ENCODE measurements around the gene NPAS3.

NPAS3 gene

DNA sequence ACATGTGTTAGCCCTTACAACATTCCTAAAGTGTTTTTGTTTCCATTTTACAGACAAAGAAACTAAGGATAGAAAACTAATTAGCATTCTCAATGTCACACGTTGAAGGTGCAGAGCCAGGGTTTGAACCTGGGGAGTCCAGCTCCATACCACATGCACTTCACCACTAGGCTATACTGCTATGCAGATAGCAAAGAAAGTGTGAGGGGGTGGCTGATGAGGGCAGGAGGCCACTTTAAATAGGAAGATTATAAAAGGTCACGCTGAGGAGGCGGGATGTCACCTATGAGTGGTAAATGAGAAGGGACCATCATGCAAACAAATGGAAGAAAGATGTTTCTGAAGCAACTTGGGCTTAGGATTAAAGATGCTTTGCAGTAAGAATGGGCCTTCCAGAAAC lies 798.3 kb downstream of the NPAS3 start:
- DNase-seq = no peak

DNA sequence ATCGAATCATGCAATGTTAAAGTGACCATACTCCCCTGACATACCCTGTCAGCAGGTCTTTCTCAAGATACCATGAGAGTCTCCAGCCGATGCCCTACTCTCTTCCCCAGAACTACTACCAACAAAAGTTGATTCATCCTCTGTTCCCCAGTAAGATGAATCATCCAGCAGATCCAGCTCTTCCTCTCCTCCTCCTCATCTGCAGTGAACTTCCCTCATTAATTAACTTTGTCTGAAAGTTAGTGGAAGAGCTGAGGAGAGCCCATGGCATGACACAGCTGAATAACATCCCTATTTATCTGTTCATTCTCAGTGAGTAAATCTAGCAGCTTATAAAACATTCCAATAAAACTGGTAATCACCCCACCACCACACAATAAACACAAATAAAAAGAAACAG lies 798.8 kb downstream of the NPAS3 start:
- DNase-seq = peak; percentile 78

DNA sequence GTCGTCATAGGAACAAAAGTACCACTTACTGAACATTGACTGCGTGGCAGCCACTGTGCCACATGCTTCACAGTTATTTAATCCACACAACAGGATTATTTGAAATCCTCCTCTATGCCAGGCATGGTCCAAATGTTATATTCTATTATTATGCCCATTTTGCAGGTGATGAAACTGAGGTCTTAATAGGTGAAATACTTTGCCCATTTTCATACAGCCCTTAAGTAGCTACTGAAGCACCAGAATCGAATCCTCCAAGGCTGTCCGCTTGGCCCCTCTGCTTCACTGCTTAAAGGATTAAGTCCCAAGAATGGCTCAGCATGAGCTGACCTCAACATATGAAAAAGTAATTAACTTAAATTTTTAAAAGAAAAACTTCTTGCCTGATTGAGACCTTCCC lies 799.4 kb downstream of the NPAS3 start:
- DNase-seq = no peak

DNA sequence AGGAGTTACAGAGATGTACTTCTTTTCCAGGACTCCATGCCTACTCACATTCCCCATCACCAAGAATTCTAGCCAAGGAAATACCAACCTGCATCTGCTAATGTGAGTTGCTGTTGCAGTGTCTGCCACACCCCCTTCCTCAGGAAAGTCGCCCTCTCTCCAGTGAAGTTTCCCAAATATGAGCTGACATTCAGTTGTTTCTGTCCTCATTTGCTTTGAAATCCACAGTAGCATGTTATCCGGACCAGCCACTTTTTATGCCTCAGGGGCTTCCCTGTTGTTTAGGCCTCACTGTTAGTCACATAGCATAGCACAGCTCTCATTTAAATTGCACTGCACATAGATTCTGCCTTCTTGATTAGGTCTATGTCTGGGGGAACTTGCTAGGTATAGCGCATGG lies 799.8 kb downstream of the NPAS3 start:
- no peak for DNase-seq

DNA sequence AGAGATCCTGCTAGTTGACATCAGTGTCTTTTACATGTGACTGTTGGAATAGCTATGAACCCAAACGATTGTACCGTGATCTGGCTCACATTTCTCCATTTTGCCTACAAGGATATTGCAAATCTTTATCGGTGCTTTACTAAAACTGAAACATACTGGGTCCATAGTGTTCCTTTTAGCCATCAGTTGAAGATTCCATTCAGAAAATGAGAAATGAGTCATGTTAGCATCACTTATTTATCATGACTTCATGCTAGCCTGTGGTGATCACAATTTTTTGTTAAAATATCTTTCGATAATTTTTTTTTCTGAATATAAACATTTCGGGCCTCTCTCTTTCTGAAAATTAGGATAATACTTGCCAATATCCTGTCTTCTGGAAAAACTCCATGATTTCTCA lies 801.9 kb downstream of the NPAS3 start:
- DNase-seq = no peak

DNA sequence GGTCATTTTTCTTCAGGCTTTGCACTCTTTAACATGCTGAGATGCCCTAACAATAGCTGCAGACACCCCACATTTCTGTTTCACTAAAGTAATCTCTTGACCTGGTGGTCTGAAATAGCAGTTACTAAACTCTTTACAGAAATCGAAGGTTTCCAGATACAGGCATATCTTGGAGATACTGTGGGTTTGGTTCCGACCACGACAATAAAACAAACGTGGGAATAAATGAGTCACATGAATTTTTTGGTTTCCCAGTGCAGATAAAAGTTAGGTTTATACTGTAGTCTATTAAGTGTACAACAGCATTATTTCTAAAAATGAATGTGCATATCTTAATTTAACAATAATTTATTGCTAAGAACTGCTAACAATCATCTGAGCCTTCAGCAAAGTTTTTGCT lies 803.5 kb downstream of the NPAS3 start:
- no peak for DNase-seq

DNA sequence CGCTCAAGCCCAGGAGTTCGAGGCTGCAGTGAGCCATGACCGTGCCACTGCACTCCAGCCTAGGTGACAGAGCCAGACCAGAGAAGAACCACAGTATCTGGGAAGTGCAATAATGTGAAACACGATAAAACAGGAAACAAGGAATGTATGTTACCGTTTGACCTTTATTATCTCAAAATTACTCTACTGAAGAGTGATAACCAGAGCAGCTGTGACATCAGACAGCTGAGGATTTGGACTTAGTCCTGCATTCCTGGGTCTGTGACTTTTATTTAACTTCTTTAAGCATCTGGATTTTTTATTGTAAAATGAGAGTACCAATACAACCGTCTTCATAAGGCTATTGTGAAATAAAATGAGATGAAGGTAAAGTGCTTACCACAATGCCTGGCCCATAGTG lies 806.5 kb downstream of the NPAS3 start:
- DNase-seq = no peak

DNA sequence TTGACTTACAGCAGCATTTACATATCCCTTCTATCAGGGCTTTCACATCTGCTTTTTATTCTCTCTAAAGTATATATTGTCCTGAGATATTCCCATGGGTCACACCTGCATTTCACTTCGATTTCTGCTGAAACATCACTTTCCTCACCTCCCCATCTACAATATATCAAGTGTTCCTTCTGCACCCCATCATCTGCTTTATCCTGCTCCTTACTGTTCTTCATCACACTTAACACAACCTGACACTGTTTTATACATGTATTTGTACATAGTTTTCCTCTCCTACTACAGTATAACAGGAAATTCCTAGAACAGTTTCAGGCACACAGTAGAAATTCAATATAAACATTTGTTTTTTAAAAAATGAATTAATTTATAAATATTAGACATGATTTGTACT lies 809.1 kb downstream of the NPAS3 start:
- no peak for DNase-seq

DNA sequence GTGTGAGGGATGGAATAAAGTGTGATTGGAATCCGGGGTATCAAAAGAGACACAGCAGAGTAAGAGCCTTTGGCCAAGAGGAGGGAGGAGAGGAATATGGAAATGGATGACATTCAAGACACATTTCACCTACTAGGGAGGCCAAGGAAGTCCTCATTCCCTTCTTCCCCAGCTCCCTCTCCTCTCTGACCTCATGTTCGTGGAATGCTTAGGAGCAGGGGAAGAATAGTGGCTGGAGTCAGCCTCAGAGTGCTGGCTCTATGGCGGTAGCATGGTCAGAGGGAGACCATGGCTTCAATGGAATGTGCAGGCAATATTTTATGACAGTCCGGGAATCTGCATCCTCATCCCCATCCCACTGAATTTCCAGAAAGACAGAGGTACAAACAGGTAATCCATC lies 815.6 kb downstream of the NPAS3 start:
- DNase-seq = peak; percentile 51

DNA sequence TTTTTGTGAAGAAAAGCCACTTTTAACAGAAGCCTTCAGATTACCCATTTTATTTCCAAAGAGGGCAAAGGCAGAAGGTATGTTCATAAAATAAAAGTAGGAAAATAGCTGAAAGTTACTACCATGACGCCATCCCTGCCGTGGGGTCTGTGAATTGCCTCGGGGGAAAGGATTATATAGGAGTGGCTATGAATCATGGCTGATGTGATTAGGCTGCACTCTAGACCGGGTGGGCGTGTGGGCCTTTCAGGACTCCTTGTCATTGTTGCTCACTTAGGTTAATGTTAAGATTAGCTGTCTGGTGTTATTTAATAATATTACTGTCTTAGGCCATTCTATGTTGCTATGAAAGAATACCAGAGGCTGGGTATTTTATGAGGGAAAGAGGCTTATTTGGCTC lies 816.7 kb downstream of the NPAS3 start:
- DNase-seq = no peak

DNA sequence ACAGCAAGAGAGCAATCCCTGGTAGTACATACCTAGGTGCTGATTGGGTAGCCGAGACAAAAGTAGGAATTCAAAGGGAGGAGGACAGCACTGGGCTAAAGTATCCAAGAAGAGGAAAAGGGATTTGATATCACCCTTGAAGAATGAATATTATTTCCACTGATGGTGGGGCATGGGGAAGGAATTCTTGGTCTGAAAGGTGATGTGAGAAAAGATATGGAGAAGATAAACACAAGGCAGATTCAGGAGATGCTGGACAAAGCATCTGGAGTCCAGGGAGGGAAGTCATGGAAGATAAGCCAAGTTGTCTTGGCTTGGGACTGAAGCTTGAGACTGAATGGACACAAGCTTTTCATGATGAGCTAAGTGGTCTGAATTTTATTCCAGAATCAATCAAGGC lies 818.2 kb downstream of the NPAS3 start:
- DNase-seq = no peak

DNA sequence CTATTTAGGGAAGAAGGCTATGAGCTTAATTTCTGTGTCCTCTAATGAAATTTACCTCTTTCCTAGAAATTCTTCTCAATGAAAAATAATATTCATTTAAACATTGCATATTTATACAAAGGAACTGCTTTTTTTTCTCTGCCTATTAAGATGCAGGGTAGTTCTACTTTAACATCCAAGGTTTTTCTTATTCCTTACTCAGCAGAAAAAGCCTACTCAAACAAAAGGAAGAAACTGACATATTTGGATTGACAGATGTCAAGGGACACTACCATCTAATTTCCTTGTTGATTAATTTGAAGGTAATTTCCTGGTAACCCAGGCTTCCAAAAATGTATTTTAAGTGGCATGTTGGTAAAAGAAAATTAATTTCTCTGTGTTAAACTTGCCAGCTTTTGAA lies 819.9 kb downstream of the NPAS3 start:
- DNase-seq = no peak

DNA sequence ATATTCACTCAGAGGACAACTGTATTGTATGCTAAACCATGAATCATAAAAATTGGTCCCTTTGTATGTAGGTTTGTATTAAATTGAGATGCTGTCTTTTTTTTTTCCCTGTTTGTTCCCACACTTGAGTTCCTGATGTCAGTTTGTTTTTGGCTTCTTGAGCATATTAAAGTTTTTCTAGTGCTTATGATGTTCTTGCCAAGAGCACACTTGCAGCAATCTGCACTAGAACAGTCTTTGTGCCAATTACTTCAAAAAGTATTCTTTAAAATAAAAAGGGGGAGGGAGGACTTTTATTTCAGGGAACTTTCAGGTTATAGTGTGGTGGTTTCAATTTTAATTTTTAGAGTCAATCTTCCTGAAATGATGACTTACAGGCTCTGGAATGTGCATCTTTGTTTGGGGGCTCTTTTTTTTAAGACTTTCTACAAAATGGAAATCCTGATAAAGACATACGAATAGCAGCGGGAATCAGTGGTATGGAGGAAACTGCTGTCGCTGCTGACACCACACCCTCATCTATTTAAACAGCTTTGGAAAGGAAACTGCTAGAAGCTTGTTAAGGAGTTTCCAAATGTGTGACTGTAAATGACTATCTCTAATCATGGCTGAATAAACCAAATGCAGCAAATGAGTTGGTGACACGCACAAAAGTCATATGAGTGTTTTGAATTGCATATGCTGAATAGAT lies 823.6 kb downstream of the NPAS3 start:
- no peak for DNase-seq

DNA sequence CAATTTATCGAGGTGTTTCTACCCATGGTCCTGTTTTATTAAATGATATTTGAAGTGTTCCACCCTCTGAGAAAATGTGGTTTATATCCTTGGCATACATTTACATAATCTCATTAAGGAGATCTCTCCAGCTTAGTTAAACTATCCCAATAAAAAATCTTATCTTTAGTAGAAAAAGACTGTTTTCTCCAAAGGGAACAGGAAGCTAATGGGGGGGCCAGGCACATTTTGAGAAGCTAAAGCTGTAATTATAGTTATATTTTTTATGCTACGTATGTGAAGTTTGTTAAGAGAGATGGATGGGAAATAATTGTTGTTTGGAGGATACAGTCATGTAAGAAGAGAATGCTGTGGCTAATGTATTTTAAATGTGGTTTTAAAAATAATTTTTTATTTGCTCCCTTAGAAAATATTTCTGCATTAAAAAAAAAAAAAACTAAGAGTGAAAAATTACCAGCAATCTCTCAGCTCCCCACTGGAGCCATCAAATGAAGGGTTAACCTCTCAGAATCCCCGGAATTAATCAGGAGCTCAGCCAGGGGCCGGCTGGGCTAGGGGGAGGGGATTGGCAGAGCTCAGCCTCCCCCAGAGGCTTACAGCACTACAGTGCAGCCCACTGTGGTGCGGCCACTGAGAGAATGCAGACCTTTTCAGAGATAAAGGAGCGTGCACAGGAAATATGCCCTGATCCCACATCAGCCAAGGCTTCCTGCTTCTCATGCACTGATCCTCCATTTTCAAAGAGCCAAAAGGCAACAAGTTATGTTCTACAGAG lies 826.4 kb downstream of the NPAS3 start:
- no peak for DNase-seq

DNA sequence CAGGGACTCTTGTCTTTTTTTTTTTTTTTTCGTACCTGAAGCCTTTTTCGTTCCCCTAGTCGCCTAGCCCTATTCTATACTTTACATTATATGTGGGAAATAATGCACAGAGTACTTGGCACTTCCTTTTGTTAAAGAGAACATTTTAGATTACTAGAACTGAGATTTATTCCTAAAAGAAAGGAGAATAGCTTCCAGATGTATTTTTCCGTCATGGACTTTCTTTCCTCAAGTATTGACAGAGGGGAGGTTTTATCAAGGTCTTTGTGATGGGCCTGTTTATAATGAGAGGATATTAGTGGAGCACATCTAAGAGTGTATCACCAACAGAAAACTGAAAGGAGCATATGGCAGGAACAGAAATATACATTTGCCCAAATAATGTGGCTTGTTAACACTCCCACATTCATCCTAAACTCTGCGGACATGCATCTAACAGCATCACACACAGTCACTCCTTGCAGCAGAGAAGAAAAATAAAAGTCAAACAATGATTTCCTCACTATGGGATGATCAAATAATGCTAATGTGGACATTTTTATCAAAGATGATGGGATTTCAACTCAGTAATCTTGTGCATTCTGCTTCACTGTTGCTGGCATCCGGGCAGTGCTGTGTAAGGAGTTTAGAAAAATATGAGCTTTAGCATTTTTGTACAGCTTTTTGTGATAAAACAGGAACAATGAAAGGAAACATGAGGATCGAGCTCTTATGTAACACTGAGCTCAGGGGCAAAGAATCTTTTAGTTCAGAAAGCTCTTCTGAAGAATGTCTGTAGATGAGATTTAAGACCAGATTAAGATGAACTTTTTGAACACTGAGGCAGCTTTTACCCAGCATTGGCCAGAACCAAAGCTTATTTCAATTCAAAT lies 829.1 kb downstream of the NPAS3 start:
- no peak for DNase-seq

DNA sequence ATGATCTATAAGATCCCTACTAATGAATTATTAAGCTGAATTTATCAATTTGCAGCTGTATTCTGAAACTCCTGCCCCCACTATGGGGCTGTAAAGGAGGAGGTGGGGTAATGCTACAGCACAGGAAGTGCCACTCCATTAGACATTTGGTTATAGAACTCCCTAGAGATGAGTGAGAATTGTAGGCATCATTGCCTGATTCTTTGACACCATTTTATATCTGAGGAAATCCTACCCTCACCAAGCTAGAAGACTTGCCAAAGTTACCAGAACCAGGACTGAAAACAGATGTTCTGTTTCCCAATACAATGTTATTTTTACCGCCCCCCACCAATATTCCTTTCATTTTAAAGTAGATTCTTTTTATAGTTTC lies 829.8 kb downstream of the NPAS3 start:
- DNase-seq = no peak

DNA sequence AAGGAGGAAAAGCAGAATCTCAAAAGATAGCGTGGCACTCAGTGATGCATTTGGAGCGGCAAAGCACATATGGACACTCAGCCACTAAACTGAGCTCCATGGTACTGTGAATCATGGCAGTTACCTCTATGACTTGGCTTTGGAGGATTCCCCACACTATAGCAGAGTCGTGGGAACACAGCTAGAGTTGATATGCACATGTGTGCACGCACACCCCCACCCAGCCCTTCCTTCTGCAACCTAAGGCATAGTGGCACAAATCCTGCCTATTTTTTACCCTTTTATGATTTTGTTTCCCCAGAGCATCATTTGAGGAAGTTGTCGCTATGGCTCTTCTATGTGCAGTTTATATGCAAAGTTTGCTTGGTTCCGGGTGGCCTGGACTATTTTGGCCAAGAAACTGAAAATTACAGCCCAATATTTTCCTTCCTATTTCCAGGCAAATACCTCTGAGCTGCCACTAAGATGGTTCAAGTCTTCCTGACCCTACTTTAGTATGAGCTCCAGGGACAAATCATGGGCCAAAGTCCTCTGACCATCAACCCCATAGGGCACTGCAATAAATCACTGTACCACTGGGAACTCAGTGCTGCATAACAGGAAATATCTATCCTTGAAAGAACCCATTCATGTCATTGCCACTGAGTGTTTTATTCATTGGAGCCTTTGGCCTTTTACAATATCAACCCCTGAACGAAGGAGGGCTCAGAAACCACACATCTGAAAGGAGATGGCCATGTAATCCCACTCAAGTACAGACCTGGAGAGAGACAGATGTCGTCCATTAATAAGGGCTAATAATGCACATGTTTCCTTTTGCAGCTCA lies 834.7 kb downstream of the NPAS3 start:
- DNase-seq = no peak

DNA sequence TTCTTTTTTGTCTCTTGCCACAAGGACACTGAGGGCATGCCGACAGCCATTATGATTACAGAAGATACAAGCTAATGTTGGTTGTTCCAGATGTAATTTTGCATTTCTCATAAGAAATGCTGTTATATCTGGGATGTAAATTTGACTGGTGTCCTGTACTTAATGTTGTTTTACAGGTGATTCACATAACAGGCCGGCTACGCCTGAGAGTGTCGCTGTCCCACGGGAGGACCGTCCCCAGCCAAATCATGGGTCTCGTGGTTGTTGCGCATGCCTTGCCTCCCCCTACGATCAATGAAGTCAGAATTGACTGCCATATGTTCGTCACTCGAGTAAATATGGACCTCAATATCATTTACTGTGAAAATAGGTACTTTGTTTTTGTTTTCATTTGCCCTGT lies 835.5 kb downstream of the NPAS3 start:
- DNase-seq = no peak

DNA sequence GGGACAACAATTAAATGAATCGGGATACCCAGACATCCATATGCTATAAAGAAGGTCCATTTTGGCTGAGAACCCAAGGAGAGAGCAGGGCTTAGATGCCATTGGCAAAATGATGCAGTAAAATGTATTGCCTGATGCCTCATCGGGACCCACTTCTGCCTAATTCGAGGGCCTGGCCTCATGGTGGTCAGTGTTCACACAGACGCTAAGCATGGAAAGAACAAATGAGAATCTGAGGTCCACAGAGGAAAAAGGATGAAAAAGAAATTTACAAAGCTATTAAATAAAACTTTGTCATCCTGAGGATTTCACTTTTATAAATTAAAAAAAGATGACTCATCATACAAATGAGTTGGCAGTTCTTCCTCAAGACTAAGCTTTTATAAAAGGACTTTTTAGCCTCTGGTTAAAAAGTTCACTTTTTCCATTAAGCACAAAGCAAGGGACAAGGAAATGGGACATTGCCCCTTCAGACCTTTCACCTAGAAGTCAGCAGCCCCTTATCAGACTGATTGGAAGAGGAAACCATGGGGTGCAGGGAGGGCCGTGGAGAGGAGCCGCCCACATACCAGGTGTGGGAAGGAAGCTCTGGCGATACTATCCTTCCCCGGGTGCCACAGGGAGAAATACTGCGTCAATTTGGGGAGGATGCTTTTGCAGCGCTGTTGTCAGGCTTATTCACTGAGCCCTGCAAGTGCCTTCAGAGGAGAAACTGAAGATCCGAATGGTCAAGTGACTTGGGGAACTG lies 836.2 kb downstream of the NPAS3 start:
- DNase-seq = no peak

DNA sequence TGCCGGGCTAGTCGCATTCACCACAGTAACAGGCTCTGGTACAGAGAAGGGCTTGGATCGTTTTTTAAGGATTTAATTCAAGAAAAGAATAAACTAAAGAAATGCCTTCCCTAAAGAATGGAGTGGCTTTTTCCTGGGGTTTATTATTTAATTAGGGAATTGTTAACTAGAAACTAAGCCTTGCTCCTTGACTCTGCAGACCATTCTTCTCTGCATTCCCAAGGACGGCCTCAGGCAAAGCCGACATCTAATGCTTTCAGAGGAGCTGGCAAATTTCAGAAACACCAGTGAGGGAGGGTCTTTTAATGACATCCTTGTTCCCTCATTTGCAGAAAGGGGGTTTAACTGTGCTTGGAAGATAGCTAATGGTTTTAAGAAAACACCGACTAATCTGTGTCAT lies 838.2 kb downstream of the NPAS3 start:
- DNase-seq = no peak

DNA sequence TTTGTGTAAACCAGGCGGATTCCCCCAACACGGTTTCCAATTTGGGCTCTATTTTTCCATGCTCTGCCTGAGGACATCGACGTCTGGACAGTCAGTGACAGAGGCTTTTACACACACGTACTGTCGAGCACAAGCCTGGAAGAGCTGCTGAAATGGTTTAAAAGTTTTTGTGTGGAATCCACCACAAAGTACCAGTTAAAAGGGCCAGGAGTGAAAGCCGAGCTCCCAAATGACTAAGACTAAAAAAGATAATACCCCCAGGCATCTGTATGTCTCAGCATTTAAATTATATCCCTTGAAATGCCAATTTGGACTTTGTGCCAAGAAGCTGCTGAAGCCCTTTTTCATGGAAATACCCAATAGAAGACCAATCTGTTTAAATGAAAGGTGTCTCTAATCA lies 839.0 kb downstream of the NPAS3 start:
- DNase-seq = no peak

DNA sequence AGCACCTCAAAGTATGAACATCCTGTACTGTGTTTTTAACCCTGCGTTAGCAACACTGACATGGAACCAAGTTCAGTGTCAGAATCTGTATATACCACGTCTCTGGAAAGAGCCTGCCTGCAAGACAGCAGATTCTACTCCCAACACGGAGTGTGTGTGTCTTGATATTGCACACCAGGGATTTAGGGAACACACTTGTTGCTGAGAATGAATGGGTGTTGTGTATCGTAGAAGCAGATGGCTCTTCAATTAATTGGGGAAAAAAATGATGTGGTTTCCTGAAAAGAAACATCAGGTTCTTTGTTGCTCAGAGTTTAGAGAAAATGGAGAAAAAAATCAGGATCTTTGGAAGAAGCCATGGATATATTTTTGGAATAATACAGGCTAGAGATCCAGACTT lies 841.4 kb downstream of the NPAS3 start:
- no peak for DNase-seq
